Dedifferentiated amniotic fluid mesenchymal stem cell (primary cell): Measurements from ENCODE around the gene NPBWR2.

Source experiments
- DNase-seq: peaks from one replicate; pipeline ENCODE4 v3.0.0-alpha.2; 2016; ENCODE audit errors: extremely low spot score

The NPBWR2 gene

GRCh38 chr20:64084685-64085152 is 22.6 kb downstream of the NPBWR2 start:
- no peak for DNase-seq

GRCh38 chr20:64083804-64084684 is 23.3 kb downstream of the NPBWR2 start, which contains the start of gene LKAAEAR1:
LKAAEAR1 (minus strand) TSS chr20:64084398; CDS start chr20:64084219, 179 bp downstream.
- no peak for DNase-seq

DNA sequence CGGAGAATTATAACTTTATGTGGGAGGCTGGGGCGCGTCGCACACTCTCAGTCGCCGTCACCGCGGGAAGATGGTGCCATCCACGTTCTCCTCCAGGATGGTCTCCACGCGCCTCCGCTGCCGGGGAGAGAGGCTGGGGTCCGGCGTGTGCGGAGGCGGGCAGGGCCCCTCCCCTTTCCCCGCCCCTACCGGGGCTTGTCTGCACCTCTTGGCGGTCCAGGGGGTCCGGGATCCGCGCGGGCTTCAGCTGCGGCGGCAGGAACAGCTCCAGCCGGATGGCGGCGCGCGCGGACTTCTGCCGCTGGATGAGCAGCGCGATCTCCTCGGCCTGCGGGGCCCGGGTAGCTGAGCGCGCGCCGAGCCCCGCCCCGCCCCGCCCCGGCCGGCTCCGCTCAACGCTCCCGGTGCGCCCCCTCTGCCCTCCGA is 24.0 kb downstream of the NPBWR2 start:
- peak; percentile 32 for DNase-seq

- DNase-seq, result no peak
Observed at GRCh38 chr20:64082820-64083377, 24.5 kb downstream of the NPBWR2 start.

GRCh38 chr20:64082126-64082731 is 25.1 kb downstream of the NPBWR2 start:
- no peak for DNase-seq

DNA sequence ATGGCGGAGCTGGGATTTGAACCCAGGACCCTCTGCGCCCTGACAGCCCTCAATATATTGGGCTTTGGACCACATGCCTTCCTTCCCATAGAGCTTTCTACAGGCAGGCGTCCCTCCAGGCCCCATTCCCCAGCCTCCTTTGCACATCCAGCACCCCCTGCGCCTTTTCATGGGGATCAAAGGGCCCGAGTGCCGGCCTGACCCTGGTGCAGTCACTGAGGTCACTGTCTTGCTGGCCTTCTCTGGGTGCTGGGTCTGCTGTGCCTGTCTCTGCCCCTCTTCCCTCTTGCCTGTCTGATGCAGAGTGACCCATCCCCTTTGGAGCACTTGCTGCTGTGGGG is 25.8 kb downstream of the NPBWR2 start:
- no peak for DNase-seq

- no peak for DNase-seq
Observed at GRCh38 chr20:64080813-64081623, 26.3 kb downstream of the NPBWR2 start.

DNA sequence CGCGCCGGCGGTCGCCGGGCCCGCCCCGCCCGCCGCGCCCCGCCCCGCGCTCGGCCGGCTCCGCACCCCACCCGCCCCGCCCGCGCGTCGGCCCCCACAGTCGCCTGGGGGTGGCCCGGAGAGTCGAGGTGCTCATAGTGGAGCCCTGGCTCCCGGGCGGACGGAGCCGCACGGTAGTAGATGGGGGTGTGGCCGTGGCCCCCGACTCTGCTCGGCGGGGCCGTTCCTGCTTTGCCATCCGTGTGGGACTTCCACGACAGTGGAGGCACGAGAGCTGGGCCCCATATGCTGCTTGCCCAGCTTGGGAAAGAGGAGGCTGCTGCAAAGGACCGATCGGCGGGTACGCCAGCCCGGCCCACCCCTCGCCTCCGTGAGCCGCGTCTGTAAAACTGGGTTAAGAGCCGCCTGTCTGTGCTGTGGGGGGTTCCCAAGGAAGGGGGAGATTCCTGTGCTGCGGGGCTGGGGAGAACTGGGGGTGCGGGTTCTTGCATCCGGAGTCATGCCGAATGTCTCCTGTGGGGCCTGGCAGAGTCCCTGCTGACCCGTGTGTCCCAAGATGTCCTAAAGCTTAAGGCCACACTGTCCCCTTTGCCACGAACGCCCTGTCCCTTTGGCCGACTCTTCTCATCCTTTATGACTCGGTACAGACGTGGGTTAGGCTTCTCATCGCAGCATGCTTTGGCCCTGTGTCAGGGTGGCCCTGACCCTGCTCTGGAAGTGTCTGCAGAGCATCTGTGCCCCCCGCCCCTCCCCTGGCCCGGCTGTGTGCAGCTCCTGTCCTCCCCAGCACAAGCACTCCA is 27.2 kb downstream of the NPBWR2 start, which contains the start of gene OPRL1:
OPRL1 (plus strand) TSS at position 70 of the 800 bp plus-strand sequence. CDS start 12,639 bp downstream, outside the sequence.
- no peak for DNase-seq

- peak; percentile 21 for DNase-seq
Observed at GRCh38 chr20:64079273-64080012, 27.9 kb downstream of the NPBWR2 start, which contains the start of gene RGS19. RGS19 (minus strand) TSS chr20:64079518; CDS start chr20:64076886, 2,632 bp downstream.

DNA sequence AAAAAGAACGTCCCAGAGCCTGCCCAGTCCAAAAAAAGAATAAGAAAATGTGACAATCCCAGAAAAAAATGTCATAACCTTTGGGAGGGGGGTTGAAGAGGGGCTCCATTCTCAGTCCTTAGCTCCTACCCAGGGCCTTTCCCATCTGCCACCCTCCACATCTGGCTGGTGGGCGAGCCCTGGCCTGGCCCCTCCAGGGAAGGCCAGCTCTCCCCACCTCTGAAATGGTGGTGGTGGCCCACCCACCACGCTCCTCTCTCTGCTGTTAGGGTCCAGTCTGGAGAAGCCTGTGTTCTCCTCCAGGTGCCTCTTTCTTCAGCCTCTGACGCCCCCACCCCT is 28.5 kb downstream of the NPBWR2 start:
- DNase-seq, result no peak

DNA sequence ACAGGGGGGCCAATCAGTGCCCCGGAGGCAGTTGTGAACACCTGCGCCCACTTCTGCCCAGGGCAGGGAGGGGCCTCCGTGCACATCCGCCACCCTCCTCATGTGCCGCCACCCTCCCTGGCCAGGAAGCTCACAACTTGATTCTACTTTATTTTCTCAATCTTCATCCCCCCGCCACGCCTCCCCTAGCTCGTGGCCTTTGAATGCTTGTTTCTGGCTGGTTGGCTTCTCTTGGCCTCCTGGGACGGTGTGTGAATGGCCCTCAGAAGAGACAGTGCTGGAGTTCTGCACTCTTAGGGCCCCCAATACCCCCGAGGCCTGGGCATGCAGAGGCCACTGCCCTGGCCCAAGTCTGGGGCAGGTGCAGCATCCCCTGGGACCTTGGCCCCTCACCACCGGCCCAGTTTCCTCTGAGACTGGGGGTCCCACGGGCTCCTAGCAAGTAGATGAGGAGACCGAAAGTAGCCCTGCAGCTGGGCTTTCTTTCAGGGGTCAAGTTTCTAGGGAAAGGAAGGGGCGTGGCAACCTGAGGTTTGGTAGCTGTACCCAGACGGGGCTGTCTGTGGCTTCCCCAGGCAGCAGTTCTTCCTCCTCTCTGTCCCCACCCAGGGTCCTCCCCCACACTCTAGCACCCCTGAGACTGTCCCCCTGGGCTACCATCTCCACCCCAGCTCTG is 29.4 kb downstream of the NPBWR2 start:
- DNase-seq, result no peak

DNA sequence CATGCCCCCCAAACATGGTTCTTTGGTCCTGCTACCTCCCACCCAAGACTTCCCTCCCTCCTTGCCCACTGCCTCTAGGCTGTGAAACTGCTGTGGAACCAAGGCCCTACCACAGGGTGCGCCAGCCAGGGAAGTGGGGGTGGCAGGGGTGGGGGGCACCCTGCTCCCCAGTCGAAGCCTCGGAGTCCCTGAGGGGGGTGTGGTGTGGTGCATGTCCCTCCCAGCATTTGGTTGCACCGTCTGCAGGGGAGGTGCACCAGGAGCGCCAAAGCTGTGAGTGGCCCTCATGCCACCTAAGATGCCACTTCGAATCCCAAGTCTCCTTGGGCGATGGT is 29.9 kb downstream of the NPBWR2 start:
- no peak for DNase-seq

DNA sequence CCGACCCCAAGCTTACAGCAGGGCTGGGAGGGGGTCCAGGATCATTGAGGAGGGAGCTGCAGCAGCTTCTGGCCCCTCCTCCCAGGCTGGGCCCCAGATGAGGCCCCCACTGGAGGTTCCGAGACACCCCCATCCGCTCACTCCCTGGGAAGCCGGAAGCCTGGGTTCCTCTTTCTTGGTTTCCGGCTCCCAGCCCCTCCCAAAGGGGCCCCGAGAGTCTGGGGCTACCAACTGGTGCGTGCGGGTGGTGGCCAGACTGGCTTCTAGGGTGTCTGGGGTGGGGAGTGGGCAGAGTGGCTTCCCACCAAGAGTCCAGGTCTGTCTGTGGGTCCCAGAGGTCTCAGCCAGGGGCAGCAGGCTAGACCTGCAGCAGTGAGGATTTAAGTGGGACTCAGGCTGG is 30.3 kb downstream of the NPBWR2 start:
- no peak for DNase-seq

DNA sequence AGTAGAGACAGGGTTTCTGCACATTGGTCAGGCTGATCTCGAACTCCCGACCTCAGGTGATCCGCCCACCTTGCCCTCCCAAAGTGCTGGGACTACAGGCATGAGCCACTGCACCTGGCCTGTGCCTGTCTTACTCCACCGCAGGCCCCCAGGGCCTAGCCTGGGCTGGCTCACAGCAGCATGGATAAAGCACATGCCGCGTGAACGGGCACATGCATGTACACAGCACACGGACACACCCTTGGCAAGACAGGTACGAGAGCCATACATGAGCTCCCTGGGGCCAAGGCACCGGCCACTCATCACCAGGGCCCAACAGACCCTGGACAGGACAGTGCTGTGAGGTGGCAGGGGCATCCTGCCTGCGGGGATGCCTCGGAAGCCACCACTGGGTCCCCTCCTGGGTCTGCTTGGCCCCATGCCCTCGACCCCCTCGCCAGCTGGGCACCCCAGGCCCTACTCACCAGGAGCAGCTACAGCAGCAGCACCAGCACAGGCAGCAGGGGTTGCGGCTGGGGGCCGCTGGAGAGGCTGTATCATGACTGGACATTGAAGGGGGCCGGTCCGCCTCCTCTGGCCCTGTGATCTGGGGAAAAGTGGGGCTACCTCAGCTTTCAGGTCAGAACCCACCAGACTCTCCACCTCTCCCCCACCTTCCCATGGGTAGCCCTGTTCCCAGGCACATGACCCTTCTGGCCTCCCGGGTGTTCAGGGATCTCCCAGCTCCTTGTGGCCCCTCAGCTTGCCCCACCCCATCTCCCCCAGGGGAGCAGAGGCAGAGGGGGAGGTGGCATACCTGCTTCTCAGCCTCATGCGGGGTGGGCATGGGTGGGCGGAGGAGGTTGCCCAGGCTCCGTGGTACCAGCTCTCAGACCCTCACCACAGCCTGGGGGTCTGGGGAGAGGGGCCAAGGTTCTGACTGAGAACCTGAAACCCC is 31.0 kb downstream of the NPBWR2 start:
- no peak for DNase-seq

DNA sequence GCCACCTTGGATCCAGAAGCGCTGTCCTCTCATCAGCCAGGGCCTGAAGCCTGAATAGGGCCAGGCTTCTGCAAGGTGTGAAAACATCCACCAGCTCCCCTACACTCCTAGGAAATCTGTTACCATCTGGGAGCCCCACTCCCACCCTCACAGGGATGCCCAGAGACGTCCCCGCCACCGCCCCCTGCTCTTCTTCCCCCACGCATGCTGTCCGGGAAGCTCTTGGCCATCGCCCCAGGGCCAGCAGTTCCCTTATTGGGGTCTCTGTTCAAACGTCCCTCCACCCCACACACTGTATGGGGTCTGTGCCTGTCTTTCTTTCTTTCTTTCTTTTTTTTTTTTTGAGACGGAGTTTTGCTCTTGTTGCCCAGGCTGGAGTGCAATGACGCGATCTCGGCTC is 31.8 kb downstream of the NPBWR2 start:
- DNase-seq, result no peak

GRCh38 chr20:64074963-64075362 is 32.4 kb downstream of the NPBWR2 start:
- DNase-seq, result no peak

DNA sequence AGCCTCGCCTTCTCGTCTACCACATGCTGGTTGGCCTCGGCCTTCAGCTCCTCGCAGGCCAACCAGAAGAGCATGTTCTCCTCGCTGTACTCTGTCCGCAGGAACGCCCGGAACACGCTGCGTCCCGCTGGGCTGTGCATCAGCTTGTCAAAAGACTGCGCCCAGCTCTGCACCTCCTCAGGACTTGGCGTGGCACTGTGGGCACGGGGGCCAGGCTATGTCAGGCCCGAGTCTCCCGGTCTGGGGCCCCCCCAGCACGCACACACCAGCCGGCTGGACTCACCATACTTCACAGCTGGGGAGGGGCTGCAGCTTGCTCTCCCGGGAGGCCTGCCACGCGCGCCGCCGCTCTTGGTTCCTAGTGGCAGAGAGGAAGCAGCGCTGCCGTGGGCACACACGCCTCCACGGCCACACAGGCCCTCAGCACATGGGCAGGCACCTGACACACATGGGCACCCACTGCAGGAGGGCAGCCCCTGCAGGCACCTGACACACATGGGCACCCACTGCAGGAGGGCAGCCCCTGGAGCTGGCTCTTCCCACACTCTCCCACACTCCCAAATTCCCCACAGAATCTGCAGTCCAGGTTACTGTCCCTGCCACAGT is 33.1 kb downstream of the NPBWR2 start:
- DNase-seq, result no peak

DNA sequence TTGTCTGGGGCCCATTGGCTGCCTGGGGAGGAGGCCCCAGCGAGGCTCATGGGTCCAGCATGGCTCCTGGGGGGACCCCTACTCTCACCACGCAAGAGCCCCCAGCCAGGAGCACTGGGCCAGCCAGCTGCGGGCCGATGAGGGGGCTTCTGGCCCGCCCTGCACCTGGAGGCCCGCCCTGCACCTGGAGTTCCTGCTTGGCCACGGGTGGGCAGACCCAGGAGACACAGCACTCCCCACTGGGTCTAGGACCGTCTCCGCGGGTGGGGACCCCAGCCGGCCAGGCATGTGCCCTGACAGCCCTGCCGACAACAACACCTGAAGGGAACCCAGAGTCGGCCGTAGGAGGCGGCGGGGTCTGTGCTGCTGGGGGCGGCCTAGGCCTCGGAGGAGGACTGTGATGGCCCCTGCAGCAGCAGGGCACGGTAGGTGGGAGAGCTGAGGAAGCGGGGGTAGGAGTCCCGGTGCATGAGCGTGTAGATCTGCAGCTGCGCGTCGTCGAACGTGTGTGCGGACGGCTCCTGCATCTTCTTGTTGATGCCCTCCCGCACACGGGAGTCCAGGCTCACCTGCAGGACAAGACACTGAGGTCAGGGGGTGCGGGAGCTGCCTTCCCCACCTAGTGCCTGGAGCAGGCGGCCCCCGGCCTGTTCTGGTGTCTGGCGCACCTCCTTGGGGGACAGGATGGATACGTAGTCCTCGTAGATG is 33.7 kb downstream of the NPBWR2 start:
- no peak for DNase-seq
